PC-9 (cell line): ENCODE measurements around the gene LRRC63. TPM values are rescaled to one million over a fixed set of nuclear protein-coding genes. Genes with fewer than 3 reads are reported as not detected.
"Not testable (repeated sequence)": the region's sequence is repeated elsewhere in the genome, so short reads cannot be mapped to it uniquely, and the experiment has no call there.

ENCODE experiments used
- BruUV-seq: library from RNA; stranded (reverse); fragments of 400-500 nt; replicated peaks from 2 replicates; lab custom pipeline; 2021; lab: Mats Ljungman, UMichigan
- CTCF ChIA-PET: fragments of 300-600 bp; sonication (Branson Sonifier 250); formaldehyde crosslinking; loops from one replicate; lab custom pipeline; 2022; ENCODE audit warnings: antibody characterized with exemption; lab: Charles Lee
- POLR2A ChIA-PET: fragments of 300-600 bp; sonication (Branson Sonifier 250); formaldehyde crosslinking; loops from one replicate; lab custom pipeline; 2022; ENCODE audit warnings: antibody characterized with exemption; ENCODE audit not compliant: unreplicated experiment; lab: Charles Lee
- DNase-seq, 2 experiments: peaks; one replicate each; pipeline versions ENCODE4 v3.0.0 to v3.0.0-alpha.2; 2015 to 2022; ENCODE audit warnings: mixed read lengths in 1 of 2
- H2AFZ ChIP-seq: fragments of 200-600 bp; sonication (generic); 2 replicates; pipeline ENCODE4 v1.8.1; 2017; ENCODE audit warnings: antibody characterized with exemption
- H3F3A ChIP-seq: fragments of 200-600 bp; sonication (generic); 2 replicates; pipeline ENCODE4 v1.8.1; 2017; ENCODE audit warnings: antibody characterized with exemption, mild to moderate bottlenecking, low read depth; ENCODE audit not compliant: insufficient read depth
- H3K27ac ChIP-seq: fragments of 200-600 bp; sonication (generic); 2 replicates; pipeline ENCODE4 v1.6.1; 2016; ENCODE audit warnings: mixed run types
- H3K27me3 ChIP-seq: fragments of 200-600 bp; sonication (generic); 2 replicates; pipeline ENCODE4 v1.6.1; 2016; ENCODE audit warnings: low read depth, mixed run types; ENCODE audit not compliant: insufficient read depth
- H3K36me3 ChIP-seq: fragments of 200-600 bp; sonication (generic); 2 replicates; pipeline ENCODE4 v1.6.1; 2016; ENCODE audit warnings: low read depth, mixed run types
- H3K4me1 ChIP-seq: fragments of 200-600 bp; sonication (generic); replicated peaks from 2 replicates; pipeline ENCODE4 v1.6.1; 2016; ENCODE audit warnings: mixed run types; ENCODE audit not compliant: insufficient read depth
- H3K4me2 ChIP-seq: fragments of 200-600 bp; sonication (generic); 2 replicates; pipeline ENCODE4 v1.6.1; 2017; ENCODE audit warnings: mixed run types
- H3K4me3 ChIP-seq: fragments of 200-600 bp; sonication (generic); 2 replicates; pipeline ENCODE4 v1.6.1; 2016; ENCODE audit warnings: mixed run types
- H3K79me2 ChIP-seq: fragments of 200-600 bp; sonication (generic); 2 replicates; pipeline ENCODE4 v1.6.1; 2017; ENCODE audit warnings: low read depth, mixed run types
- H3K9me2 ChIP-seq: fragments of 200-600 bp; sonication (generic); 2 replicates; pipeline ENCODE4 v1.8.1; 2017; ENCODE audit warnings: mild to moderate bottlenecking; ENCODE audit not compliant: insufficient read depth
- H3K9me3 ChIP-seq: fragments of 200-600 bp; sonication (generic); 2 replicates; pipeline ENCODE4 v1.8.1; 2016; ENCODE audit warnings: low read depth; ENCODE audit not compliant: insufficient read depth
- H4K20me1 ChIP-seq: fragments of 200-600 bp; sonication (generic); 2 replicates; pipeline ENCODE4 v1.8.1; 2017; ENCODE audit not compliant: insufficient read depth
- EZH2 ChIP-seq: fragments of 200-600 bp; sonication (generic); IDR thresholded peaks from 2 replicates; pipeline ENCODE4 v1.8.0; 2017; ENCODE audit warnings: antibody characterized with exemption, low read depth
- intact Hi-C: fragments of 100-400 bp; cut with micrococcal nuclease; formaldehyde crosslinking; loops from one replicate; pipeline ENCODE4 v1.10.0; 2022; ENCODE audit not compliant: unreplicated experiment
- total RNA-seq: library from RNA; stranded (reverse); gene quantifications from 2 replicates; pipeline ENCODE4 v1.2.3, GENCODE V29; 2021
- TF ChIP-seq, protein P1 (sequence below): fragments of 200-600 bp; sonication (generic); conservative IDR thresholded peaks from 2 replicates; pipeline ENCODE4 v1.6.1; 2017; ENCODE audit warnings: mixed run types, antibody characterized with exemption, mild to moderate bottlenecking, moderate library complexity

The LRRC63 gene
- total RNA-seq, 1 experiment from 2014 or later, result not detected

DNA sequence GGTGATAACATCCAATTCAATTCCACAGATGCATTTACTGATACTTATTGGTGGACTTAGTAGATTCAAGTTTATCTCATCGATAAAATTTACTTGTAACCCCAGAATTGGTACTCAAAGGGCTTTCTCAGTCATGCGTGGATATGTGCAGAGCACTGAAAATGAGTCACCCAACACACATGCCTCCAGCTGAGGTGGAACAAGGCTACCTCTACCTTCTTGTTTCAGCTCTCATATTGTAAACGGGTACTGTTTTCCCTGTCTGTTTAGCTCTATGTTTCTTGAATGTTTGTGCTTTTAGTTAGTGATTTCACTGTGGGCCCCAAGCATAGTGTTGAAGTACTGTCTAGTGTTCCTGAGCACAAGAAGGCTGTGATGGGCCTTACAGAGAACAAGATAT lies 1.5 kb downstream of the LRRC63 start:
- BruUV-seq, result no TSS peak
- peaks cover 8% of the 10 kb centered on the region; the same call in 1 of the 2 replicates for H3F3A ChIP-seq
- H3K36me3 ChIP-seq, result no peaks in the 10 kb centered on the region
- H3K27ac ChIP-seq, result no peak overlapping the region
- H3K4me2 ChIP-seq, result no peak overlapping the region
- TF ChIP-seq, protein P1, sequence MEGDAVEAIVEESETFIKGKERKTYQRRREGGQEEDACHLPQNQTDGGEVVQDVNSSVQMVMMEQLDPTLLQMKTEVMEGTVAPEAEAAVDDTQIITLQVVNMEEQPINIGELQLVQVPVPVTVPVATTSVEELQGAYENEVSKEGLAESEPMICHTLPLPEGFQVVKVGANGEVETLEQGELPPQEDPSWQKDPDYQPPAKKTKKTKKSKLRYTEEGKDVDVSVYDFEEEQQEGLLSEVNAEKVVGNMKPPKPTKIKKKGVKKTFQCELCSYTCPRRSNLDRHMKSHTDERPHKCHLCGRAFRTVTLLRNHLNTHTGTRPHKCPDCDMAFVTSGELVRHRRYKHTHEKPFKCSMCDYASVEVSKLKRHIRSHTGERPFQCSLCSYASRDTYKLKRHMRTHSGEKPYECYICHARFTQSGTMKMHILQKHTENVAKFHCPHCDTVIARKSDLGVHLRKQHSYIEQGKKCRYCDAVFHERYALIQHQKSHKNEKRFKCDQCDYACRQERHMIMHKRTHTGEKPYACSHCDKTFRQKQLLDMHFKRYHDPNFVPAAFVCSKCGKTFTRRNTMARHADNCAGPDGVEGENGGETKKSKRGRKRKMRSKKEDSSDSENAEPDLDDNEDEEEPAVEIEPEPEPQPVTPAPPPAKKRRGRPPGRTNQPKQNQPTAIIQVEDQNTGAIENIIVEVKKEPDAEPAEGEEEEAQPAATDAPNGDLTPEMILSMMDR, result no peak
- no peak for TF ChIP-seq EZH2
- ChIA-PET POLR2A (no interaction called here), CTCF (interaction anchor here (0.6 kb wide), 1 partner anchor 911 kb away, joined by 14 read pairs; no protein-coding TSS in a partner anchor)
- intact Hi-C loops, result no loop called here
- no peaks in the 10 kb centered on the region for H3K9me3 ChIP-seq
- no peaks in the 10 kb centered on the region for H3K9me2 ChIP-seq
- no peak overlapping the region for H2AFZ ChIP-seq
- no peaks in the 10 kb centered on the region for H4K20me1 ChIP-seq
- H3K27me3 ChIP-seq, result peaks cover 5% of the 10 kb centered on the region; the same call in 1 of the 2 replicates
- H3K4me1 ChIP-seq, result peaks cover 19% of the 10 kb centered on the region; the same call in 1 of the 2 replicates
- no peak for DNase-seq
- no peak overlapping the region for H3K4me3 ChIP-seq
- no peaks in the 10 kb centered on the region for H3K79me2 ChIP-seq

DNA sequence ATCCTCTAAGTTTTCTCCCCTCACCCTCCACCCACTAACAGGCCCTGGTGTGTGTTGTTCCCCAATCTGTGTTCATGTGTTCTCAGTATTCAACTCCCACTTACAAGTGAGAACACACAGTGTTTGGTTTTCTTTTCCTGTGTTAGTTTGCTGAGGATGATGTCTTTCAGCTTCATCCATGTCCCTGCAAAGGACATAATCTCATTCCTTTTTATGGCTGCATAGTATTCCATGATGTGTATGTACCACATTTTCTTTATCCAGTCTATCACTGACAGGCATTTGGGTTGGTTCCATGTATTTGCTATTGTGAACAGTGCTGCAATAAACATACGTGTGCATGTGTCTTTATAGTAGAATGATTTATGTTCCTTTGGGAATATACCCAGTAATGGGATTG lies 3.0 kb downstream of the LRRC63 start:
- H3F3A ChIP-seq, H4K20me1 ChIP-seq, H3K36me3 ChIP-seq, H3K4me2 ChIP-seq, CTCF ChIA-PET, POLR2A ChIA-PET, H3K9me2 ChIP-seq, BruUV-seq, DNase-seq, H3K27ac ChIP-seq, H2AFZ ChIP-seq, H3K79me2 ChIP-seq, intact Hi-C loops, H3K9me3 ChIP-seq, H3K4me3 ChIP-seq: not testable (repeated sequence)
- peaks cover 19% of the 10 kb centered on the region; the same call in 1 of the 2 replicates for H3K4me1 ChIP-seq
- H3K27me3 ChIP-seq, result peaks cover 15% of the 10 kb centered on the region; the same call in 1 of the 2 replicates

DNA sequence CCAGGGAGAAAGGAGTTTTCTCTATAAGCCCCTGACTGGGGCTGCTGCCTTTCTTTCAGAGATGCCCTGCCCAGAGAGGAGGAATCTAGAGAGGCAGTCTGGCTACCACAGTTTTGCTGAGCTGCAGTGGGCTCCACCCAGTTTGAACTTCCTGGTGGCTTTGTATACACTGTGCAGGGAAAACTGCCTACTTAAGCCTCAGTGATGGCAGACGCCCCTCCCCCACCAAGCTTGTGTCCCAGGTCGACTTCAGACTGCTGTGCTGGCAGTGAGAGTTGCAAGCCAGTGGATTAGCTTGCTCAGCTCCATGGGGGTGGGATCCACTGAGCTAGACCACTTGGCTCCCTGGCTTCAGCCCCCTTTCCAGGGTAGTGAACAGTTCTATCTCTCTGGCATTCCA lies 8.5 kb downstream of the LRRC63 start:
- peaks cover 15% of the 10 kb centered on the region; the same call in 1 of the 2 replicates for H3K27me3 ChIP-seq
- H3K79me2 ChIP-seq, intact Hi-C loops, H4K20me1 ChIP-seq, H3K27ac ChIP-seq, H3K9me3 ChIP-seq, BruUV-seq, H2AFZ ChIP-seq, H3K36me3 ChIP-seq, H3F3A ChIP-seq, H3K4me2 ChIP-seq, H3K4me1 ChIP-seq, H3K4me3 ChIP-seq, CTCF ChIA-PET, H3K9me2 ChIP-seq: not testable (repeated sequence)
- POLR2A ChIA-PET, result interaction anchor here (0.5 kb wide), 1 partner anchor 832 kb away, joined by 4 read pairs; no protein-coding TSS in a partner anchor
- peak in 1 of 2 experiments; percentile 30 for DNase-seq

DNA sequence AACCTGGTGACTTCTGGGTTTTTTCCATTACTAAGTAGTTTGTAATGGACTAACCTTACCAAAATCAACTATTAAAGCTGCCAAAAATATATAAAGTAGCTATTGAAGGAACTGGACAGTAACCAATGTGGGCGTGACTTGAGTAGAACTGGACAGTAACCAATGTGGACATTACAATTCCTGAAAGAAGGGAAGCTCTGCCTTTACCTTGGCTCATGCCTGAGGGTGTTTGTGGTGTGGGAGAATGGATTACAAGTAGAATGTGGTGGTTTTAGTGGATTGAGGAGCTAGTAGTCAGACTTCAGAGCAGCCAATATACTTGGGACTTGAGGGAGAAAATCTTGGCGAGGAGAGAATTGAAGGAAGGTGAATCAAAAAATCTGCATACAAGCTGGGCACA lies 17.5 kb downstream of the LRRC63 start:
- POLR2A ChIA-PET, result no interaction called here
- no peaks in the 10 kb centered on the region for H3K9me2 ChIP-seq
- H3K79me2 ChIP-seq, result no peaks in the 10 kb centered on the region
- H3F3A ChIP-seq, result no peaks in the 10 kb centered on the region
- TF ChIP-seq EZH2, result no peak
- TF ChIP-seq, protein P1, result no peak
- H3K27ac ChIP-seq, result no peak overlapping the region
- H3K9me3 ChIP-seq, result no peaks in the 10 kb centered on the region
- no peaks in the 10 kb centered on the region for H3K36me3 ChIP-seq
- H3K4me3 ChIP-seq, result no peak overlapping the region
- no peak overlapping the region for H3K4me2 ChIP-seq
- H3K4me1 ChIP-seq, result no peaks in the 10 kb centered on the region
- no TSS peak for BruUV-seq
- H4K20me1 ChIP-seq, result no peaks in the 10 kb centered on the region
- intact Hi-C loops, result no loop called here
- no peak for DNase-seq
- H3K27me3 ChIP-seq, result no peaks in the 10 kb centered on the region
- no peak overlapping the region for H2AFZ ChIP-seq
- CTCF ChIA-PET, result no interaction called here
